Measurements from ENCODE around the gene TEPSIN. TPM values are rescaled to one million over a fixed set of nuclear protein-coding genes. Genes with fewer than 3 reads are reported as not detected.

The TEPSIN gene
- total RNA-seq, 4 donors from 2014 or later, result 21.7 to 53.7 (median 28.8) TPM

GRCh38 chr17:81247339-81247990, 8.6 kb upstream of the TEPSIN start:
- no peak for TF ChIP-seq CTCF (IDR thresholded peaks at IDR 0.05; ENCODE audit: low read depth)

- no peak for TF ChIP-seq CTCF (IDR thresholded peaks at IDR 0.05; ENCODE audit: low read depth)
Observed at GRCh38 chr17:81246679-81247338, 8.0 kb upstream of the TEPSIN start.

GRCh38 chr17:81246343-81246670, 7.5 kb upstream of the TEPSIN start:
- no peak for TF ChIP-seq CTCF (IDR thresholded peaks at IDR 0.05; ENCODE audit: low read depth)

- TF ChIP-seq CTCF (IDR thresholded peaks at IDR 0.05; ENCODE audit: low read depth), result no peak
Observed at GRCh38 chr17:81245665-81246342, 6.9 kb upstream of the TEPSIN start.

- no peak for TF ChIP-seq CTCF (IDR thresholded peaks at IDR 0.05; ENCODE audit: low read depth)
Observed at GRCh38 chr17:81245024-81245664, 6.3 kb upstream of the TEPSIN start.

- TF ChIP-seq CTCF (IDR thresholded peaks at IDR 0.05; ENCODE audit: low read depth), result no peak
Observed at GRCh38 chr17:81244358-81245023, 5.6 kb upstream of the TEPSIN start.

GRCh38 chr17:81243333-81243664, 4.4 kb upstream of the TEPSIN start:
- no peak for TF ChIP-seq CTCF (IDR thresholded peaks at IDR 0.05; ENCODE audit: low read depth)

Data from subcutaneous adipose tissue (tissue), 4 donors.